Mesenchymal stem cell (in vitro differentiated cells and primary cell): Measurements from ENCODE around the gene TSPAN15. TPM values are rescaled to one million over a fixed set of nuclear protein-coding genes. Genes with fewer than 3 reads are reported as not detected.

Experiments
- DNase-seq: peaks from one replicate; pipeline ENCODE4 v3.0.0-alpha.2; 2013
- H2AFZ ChIP-seq: one replicate; pipeline ENCODE4 v1.6.1; 2013; ENCODE audit warnings: low read depth, mild to moderate bottlenecking, control low read depth, inconsistent platforms, low read length, moderate library complexity
- H2AK5ac ChIP-seq: 2 replicates; pipeline ENCODE4 v1.6.1; 2013; ENCODE audit warnings: low read length, moderate library complexity, mild to moderate bottlenecking, inconsistent platforms; ENCODE audit not compliant: severe bottlenecking
- H2BK120ac ChIP-seq: one replicate; pipeline ENCODE4 v1.6.1; 2013; ENCODE audit warnings: low read depth, mild to moderate bottlenecking, inconsistent platforms, low read length, moderate library complexity
- H2BK12ac ChIP-seq, 2 experiments: one replicate each; pipeline ENCODE4 v1.6.1; 2013; ENCODE audit warnings: inconsistent platforms in 2 of 2, low read length in 2 of 2, mild to moderate bottlenecking in 2 of 2, moderate library complexity in 2 of 2, control low read depth in 1 of 2
- H2BK15ac ChIP-seq: one replicate; pipeline ENCODE4 v1.6.1; 2013; ENCODE audit warnings: mild to moderate bottlenecking, low read depth, inconsistent platforms; ENCODE audit not compliant: poor library complexity, severe bottlenecking
- H2BK5ac ChIP-seq: 2 replicates; pipeline ENCODE4 v1.6.1; 2013; ENCODE audit warnings: low read depth, mild to moderate bottlenecking, low read length, control low read depth, inconsistent platforms; ENCODE audit not compliant: poor library complexity, severe bottlenecking
- H3K14ac ChIP-seq, 2 experiments: one replicate each; pipeline ENCODE4 v1.6.1; 2013; ENCODE audit warnings: inconsistent platforms in 2 of 2, low read length in 2 of 2, control low read depth in 1 of 2, mild to moderate bottlenecking in 1 of 2, moderate library complexity in 1 of 2
- H3K18ac ChIP-seq, 2 experiments: one replicate each; pipeline ENCODE4 v1.6.1; 2013; ENCODE audit warnings: inconsistent platforms in 2 of 2, low read length in 2 of 2, control low read depth in 1 of 2, low read depth in 1 of 2, mild to moderate bottlenecking in 1 of 2
- H3K23ac ChIP-seq, 2 experiments: one replicate each; pipeline ENCODE4 v1.6.1; 2013; ENCODE audit warnings: inconsistent platforms in 2 of 2, low read length in 2 of 2, mild to moderate bottlenecking in 2 of 2, moderate library complexity in 2 of 2, control low read depth in 1 of 2
- H3K27ac ChIP-seq: 2 replicates; pipeline ENCODE4 v1.5.1; 2013; ENCODE audit warnings: mild to moderate bottlenecking, moderate library complexity, low read length, control low read depth, inconsistent platforms; ENCODE audit not compliant: poor library complexity, severe bottlenecking
- H3K27me3 ChIP-seq, 2 experiments: 2 replicates each; pipeline versions ENCODE4 v1.6.1 to v1.7.0; 2013; ENCODE audit warnings: low read length in 2 of 2, mild to moderate bottlenecking in 2 of 2, moderate library complexity in 2 of 2, control low read depth in 1 of 2, inconsistent platforms in 1 of 2; ENCODE audit not compliant: control insufficient read depth in 1 of 2, insufficient read depth in 1 of 2
- H3K36me3 ChIP-seq, 2 experiments: 2 replicates each; pipeline versions ENCODE4 v1.6.1 to v1.7.0; 2013; ENCODE audit warnings: low read length in 2 of 2, control low read depth in 1 of 2, inconsistent platforms in 1 of 2, low read depth in 1 of 2, mild to moderate bottlenecking in 1 of 2; ENCODE audit not compliant: insufficient read depth in 2 of 2, control insufficient read depth in 1 of 2
- H3K4ac ChIP-seq, 2 experiments: one replicate each; pipeline ENCODE4 v1.6.1; 2013; ENCODE audit warnings: inconsistent platforms in 2 of 2, low read length in 2 of 2, mild to moderate bottlenecking in 2 of 2, moderate library complexity in 2 of 2, control low read depth in 1 of 2, low read depth in 1 of 2
- H3K4me1 ChIP-seq: 2 replicates; pipeline ENCODE4 v1.6.1; 2013; ENCODE audit warnings: low read depth, low read length, control low read depth; ENCODE audit not compliant: control insufficient read depth, insufficient read depth
- H3K4me2 ChIP-seq: 2 replicates; pipeline ENCODE4 v1.6.1; 2013; ENCODE audit warnings: low read length, mild to moderate bottlenecking, inconsistent platforms; ENCODE audit not compliant: poor library complexity, severe bottlenecking
- H3K4me3 ChIP-seq, 2 experiments: 2 replicates each; pipeline versions ENCODE4 v1.5.1 to v1.7.0; 2013; ENCODE audit warnings: low read length in 2 of 2, mild to moderate bottlenecking in 2 of 2, control low read depth in 1 of 2, low read depth in 1 of 2; ENCODE audit not compliant: insufficient read depth in 1 of 2
- H3K79me1 ChIP-seq: replicated peaks from 2 replicates; pipeline ENCODE4 v1.6.1; 2013; ENCODE audit warnings: mild to moderate bottlenecking, control low read depth, low read length, inconsistent platforms; ENCODE audit not compliant: poor library complexity, severe bottlenecking
- H3K9ac ChIP-seq: 2 replicates; pipeline ENCODE4 v1.7.0; 2013; ENCODE audit warnings: mild to moderate bottlenecking, low read length, moderate library complexity
- H3K9me3 ChIP-seq: 2 replicates; pipeline ENCODE4 v1.7.0; 2013; ENCODE audit warnings: mild to moderate bottlenecking, low read length; ENCODE audit not compliant: control insufficient read depth
- H4K8ac ChIP-seq: one replicate; pipeline ENCODE4 v1.6.1; 2013; ENCODE audit warnings: inconsistent platforms, mild to moderate bottlenecking, low read length, moderate library complexity
- H4K91ac ChIP-seq: one replicate; pipeline ENCODE4 v1.6.1; 2013; ENCODE audit warnings: mild to moderate bottlenecking, low read length, inconsistent platforms
- WGBS: methylation state at CpG from one replicate; pipeline ENCODE4 v1.1.7; 2013; ENCODE audit warnings: mixed read lengths; 5-methylcytosine and 5-hydroxymethylcytosine counted together
- polyA plus RNA-seq, 2 experiments: library from polyadenylated mRNA; stranded (reverse); fragments of 200-250 nt; gene quantifications; one replicate each; pipeline ENCODE4 v1.2.3, GENCODE V29; 2013

TSPAN15 gene
- polyA plus RNA-seq (2013, experiment 1 of 2): 19.6 TPM
- 19.5 TPM for polyA plus RNA-seq (2013, experiment 2 of 2)

- Histone ChIP-seq H3K4me3 (peak within 1 kb of the TSS; percentile 66 to 74), H3K18ac (peak within 1 kb of the TSS; percentile 60 to 80), H4K91ac (peak within 1 kb of the TSS; percentile 52), H3K9me3 (no peaks in the 10 kb centered on the region), H2BK5ac (no peak within 1 kb of the TSS), H3K79me1 (peaks cover 5% of the 10 kb centered on the region), H2BK15ac (no peak within 1 kb of the TSS), H2AK5ac (no peak within 1 kb of the TSS), H3K27me3 (peaks cover 0 to 27% of the 10 kb centered on the region in 2 experiments), H3K23ac (peak within 1 kb of the TSS; percentile 64 to 97), H3K14ac (peak within 1 kb of the TSS in 1 of 2 experiments; percentile 95), H3K27ac (no peak within 1 kb of the TSS), H3K9ac (peak within 1 kb of the TSS; percentile 18), H4K8ac (peak within 1 kb of the TSS; percentile 42), H3K4ac (peak within 1 kb of the TSS; percentile 60 to 91), H3K4me1 (peaks cover 11% of the 10 kb centered on the region), H2AFZ (peak within 1 kb of the TSS; percentile 98), H3K4me2 (peak within 1 kb of the TSS; percentile 99), H2BK120ac (no peak within 1 kb of the TSS), H3K36me3 (no peaks in the 10 kb centered on the region), H2BK12ac (peak within 1 kb of the TSS in 1 of 2 experiments; percentile 93)
- 1% methylated on average over 36 of the region's 45 CpGs for WGBS
- DNase-seq: peak; percentile 86
Measured at GRCh38 chr10:69451209-69451783, at the start of gene TSPAN15. Gene TSPAN15 (plus strand): TSS chr10:69451465. CDS start chr10:69451595, 130 bp downstream.

- Histone ChIP-seq H3K4me2 (no peak overlapping the region), H3K4me3 (no peak overlapping the region), H2BK5ac (no peak overlapping the region), H2BK12ac (no peak overlapping the region), H3K4me1 (peaks cover 9% of the 10 kb centered on the region), H3K27me3 (no peaks in the 10 kb centered on the region), H3K18ac (no peak overlapping the region), H2BK120ac (no peak overlapping the region), H2AK5ac (no peak overlapping the region), H2AFZ (no peak overlapping the region), H3K9me3 (no peaks in the 10 kb centered on the region), H4K91ac (no peak overlapping the region), H3K14ac (no peak overlapping the region), H2BK15ac (no peak overlapping the region), H3K79me1 (peaks cover 8% of the 10 kb centered on the region), H3K27ac (no peak overlapping the region), H3K36me3 (peaks cover 53% of the 10 kb centered on the region in 2 experiments), H3K23ac (no peak overlapping the region), H3K4ac (no peak overlapping the region), H4K8ac (no peak overlapping the region), H3K9ac (no peak overlapping the region)
- DNase-seq: no peak
- 95% methylated on average over 6 of the region's 6 CpGs for WGBS
Measured at GRCh38 chr10:69402386-69402785, 48.9 kb upstream of the TSPAN15 start.

GRCh38 chr10:69403066-69403465 is 48.2 kb upstream of the TSPAN15 start:
- no peaks in the 10 kb centered on the region for H3K9me3 ChIP-seq
- no peak overlapping the region for H2BK12ac ChIP-seq
- no peak overlapping the region for H3K4me2 ChIP-seq
- no peak overlapping the region for H4K8ac ChIP-seq
- no peak overlapping the region for H4K91ac ChIP-seq
- no peak overlapping the region for H3K14ac ChIP-seq
- H2AFZ ChIP-seq: no peak overlapping the region
- peak overlapping the region; percentile 30 for H3K9ac ChIP-seq
- no peak overlapping the region for H3K27ac ChIP-seq
- H3K36me3 ChIP-seq: peaks cover 49 to 53% of the 10 kb centered on the region in 2 experiments
- 100% methylated on average over 1 of the region's 1 CpG for WGBS
- no peak overlapping the region for H3K18ac ChIP-seq
- H3K79me1 ChIP-seq: peaks cover 8% of the 10 kb centered on the region
- H2BK5ac ChIP-seq: no peak overlapping the region
- no peak overlapping the region for H3K4me3 ChIP-seq
- no peak for DNase-seq
- no peak overlapping the region for H2BK15ac ChIP-seq
- H3K27me3 ChIP-seq: no peaks in the 10 kb centered on the region
- H2AK5ac ChIP-seq: no peak overlapping the region
- H3K23ac ChIP-seq: no peak overlapping the region
- H2BK120ac ChIP-seq: no peak overlapping the region
- no peak overlapping the region for H3K4ac ChIP-seq
- H3K4me1 ChIP-seq: peaks cover 9% of the 10 kb centered on the region

GRCh38 chr10:69403519-69403918 is 47.7 kb upstream of the TSPAN15 start:
- no peak overlapping the region for H2BK5ac ChIP-seq
- 81% methylated on average over 3 of the region's 3 CpGs for WGBS
- H3K9me3 ChIP-seq: no peaks in the 10 kb centered on the region
- H2AFZ ChIP-seq: no peak overlapping the region
- no peak overlapping the region for H2BK120ac ChIP-seq
- H3K27me3 ChIP-seq: no peaks in the 10 kb centered on the region
- H3K4ac ChIP-seq: no peak overlapping the region
- no peak overlapping the region for H3K23ac ChIP-seq
- H2BK15ac ChIP-seq: no peak overlapping the region
- H4K8ac ChIP-seq: no peak overlapping the region
- peaks cover 8% of the 10 kb centered on the region for H3K79me1 ChIP-seq
- no peak overlapping the region for H3K14ac ChIP-seq
- H3K27ac ChIP-seq: no peak overlapping the region
- H3K36me3 ChIP-seq: peaks cover 48 to 51% of the 10 kb centered on the region in 2 experiments
- no peak overlapping the region for H3K4me2 ChIP-seq
- no peak overlapping the region for H2AK5ac ChIP-seq
- no peak overlapping the region for H2BK12ac ChIP-seq
- no peak overlapping the region for H4K91ac ChIP-seq
- peaks cover 9% of the 10 kb centered on the region for H3K4me1 ChIP-seq
- no peak overlapping the region for H3K18ac ChIP-seq
- no peak overlapping the region for H3K4me3 ChIP-seq
- no peak for DNase-seq
- H3K9ac ChIP-seq: peak overlapping the region; percentile 33
